LNCAP (cell line): ENCODE data around the gene NLRP14.

Experiments
- TF ChIP-seq, protein P1 (sequence below): fragments of 450-650 bp; IDR thresholded peaks from 2 replicates; pipeline ENCODE4 v1.5.1; 2017; ENCODE audit warnings: mild to moderate bottlenecking

The NLRP14 gene

DNA sequence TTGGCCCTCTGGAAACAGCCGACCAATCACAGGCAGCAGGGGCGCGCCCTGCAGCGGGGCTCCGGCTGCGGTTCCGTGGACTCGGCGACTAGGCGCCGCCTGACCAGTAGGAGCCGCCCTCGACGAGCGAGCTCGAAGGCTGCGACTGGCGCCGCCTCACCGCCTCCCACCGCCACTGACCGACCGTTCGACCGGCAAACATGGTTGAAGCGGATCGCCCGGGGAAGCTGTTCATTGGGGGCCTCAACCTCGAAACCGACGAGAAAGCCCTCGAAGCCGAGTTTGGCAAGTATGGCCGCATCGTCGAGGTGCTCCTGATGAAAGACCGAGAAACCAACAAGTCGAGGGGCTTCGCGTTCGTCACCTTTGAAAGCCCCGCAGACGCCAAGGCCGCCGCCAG, 68.6 kb downstream of the NLRP14 start, which contains the start of gene RBMXL2:
Gene RBMXL2, plus strand, starts transcription at position 78 of the 400 bp plus-strand sequence. Its CDS starts 123 bp downstream, at position 201.
- TF ChIP-seq, protein P1, sequence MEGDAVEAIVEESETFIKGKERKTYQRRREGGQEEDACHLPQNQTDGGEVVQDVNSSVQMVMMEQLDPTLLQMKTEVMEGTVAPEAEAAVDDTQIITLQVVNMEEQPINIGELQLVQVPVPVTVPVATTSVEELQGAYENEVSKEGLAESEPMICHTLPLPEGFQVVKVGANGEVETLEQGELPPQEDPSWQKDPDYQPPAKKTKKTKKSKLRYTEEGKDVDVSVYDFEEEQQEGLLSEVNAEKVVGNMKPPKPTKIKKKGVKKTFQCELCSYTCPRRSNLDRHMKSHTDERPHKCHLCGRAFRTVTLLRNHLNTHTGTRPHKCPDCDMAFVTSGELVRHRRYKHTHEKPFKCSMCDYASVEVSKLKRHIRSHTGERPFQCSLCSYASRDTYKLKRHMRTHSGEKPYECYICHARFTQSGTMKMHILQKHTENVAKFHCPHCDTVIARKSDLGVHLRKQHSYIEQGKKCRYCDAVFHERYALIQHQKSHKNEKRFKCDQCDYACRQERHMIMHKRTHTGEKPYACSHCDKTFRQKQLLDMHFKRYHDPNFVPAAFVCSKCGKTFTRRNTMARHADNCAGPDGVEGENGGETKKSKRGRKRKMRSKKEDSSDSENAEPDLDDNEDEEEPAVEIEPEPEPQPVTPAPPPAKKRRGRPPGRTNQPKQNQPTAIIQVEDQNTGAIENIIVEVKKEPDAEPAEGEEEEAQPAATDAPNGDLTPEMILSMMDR = 0 out of 2 replicates have a peak, but pooled peaks have one; percentile 8

- TF ChIP-seq, protein P1 = no peak
These were observed 69.3 kb downstream of the NLRP14 start for GRCh38 chr11:7089328-7090251.

DNA sequence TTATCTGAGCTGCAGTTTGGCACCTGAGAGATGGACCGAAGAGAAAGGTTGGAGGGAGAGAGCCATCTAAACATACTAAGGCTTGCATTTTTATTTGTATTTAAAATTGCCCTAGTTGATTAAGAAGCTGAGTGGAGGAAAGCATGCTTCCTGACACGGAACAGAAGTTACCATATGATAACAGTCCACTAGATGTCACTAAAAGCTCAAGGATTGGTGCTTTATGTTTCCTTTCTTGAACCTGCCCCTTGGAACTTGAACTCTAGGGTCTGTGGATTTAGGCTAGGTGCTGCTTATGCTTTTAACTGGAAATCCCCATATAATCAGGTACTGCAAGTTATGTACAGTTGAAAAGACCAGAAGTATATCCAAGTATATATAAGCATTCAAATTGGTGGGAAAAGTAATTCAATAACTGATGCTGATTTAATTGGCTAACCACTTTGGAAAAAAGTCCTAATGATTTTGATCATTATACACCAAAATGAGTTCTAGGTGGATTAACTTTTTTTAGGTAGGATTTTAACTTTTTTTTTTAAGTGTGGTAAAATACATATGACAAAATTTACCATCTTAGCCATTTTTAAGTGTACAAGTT, 78.1 kb downstream of the NLRP14 start:
- TF ChIP-seq, protein P1 = peak; percentile 63; the same call in 1 of the 2 replicates

- TF ChIP-seq, protein P1 = no peak
These were observed 95.5 kb downstream of the NLRP14 start for GRCh38 chr11:7115780-7116179.

GRCh38 chr11:7116370-7116769, 96.1 kb downstream of the NLRP14 start:
- TF ChIP-seq, protein P1 = no peak
